ENCODE measurements around the gene SLC10A3. TPM values are rescaled to one million over a fixed set of nuclear protein-coding genes. Genes with fewer than 3 reads are reported as not detected.

SLC10A3 gene
- total RNA-seq, 6 donors from 2014 or later = 16.8 to 33.4 (median 28.7) TPM

GRCh38 chrX:154481911-154482601 is 8.4 kb downstream of the SLC10A3 start:
- TF ChIP-seq EP300 (IDR thresholded peaks at IDR 0.05) (no peak), POLR2AphosphoS5 (IDR thresholded peaks at IDR 0.05) (no peak), POLR2A (IDR thresholded peaks at IDR 0.05) (no peak)
- TF ChIP-seq, protein P1, sequence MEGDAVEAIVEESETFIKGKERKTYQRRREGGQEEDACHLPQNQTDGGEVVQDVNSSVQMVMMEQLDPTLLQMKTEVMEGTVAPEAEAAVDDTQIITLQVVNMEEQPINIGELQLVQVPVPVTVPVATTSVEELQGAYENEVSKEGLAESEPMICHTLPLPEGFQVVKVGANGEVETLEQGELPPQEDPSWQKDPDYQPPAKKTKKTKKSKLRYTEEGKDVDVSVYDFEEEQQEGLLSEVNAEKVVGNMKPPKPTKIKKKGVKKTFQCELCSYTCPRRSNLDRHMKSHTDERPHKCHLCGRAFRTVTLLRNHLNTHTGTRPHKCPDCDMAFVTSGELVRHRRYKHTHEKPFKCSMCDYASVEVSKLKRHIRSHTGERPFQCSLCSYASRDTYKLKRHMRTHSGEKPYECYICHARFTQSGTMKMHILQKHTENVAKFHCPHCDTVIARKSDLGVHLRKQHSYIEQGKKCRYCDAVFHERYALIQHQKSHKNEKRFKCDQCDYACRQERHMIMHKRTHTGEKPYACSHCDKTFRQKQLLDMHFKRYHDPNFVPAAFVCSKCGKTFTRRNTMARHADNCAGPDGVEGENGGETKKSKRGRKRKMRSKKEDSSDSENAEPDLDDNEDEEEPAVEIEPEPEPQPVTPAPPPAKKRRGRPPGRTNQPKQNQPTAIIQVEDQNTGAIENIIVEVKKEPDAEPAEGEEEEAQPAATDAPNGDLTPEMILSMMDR (IDR thresholded peaks at IDR 0.05) = no peak
- Histone ChIP-seq H3K9me3 (no peaks in the 10 kb centered on the region), H3K4me3 (no peak overlapping the region), H3K27ac (no peak overlapping the region), H3K27me3 (no peaks in the 10 kb centered on the region), H3K4me1 (peaks cover 0 to 25% (median 12%) of the 10 kb centered on the region in 4 donors), H3K36me3 (peaks cover 0 to 7% (median 0%) of the 10 kb centered on the region in 4 donors)
- ATAC-seq (ENCODE audit: low FRiP score in 2 of 2) (no peak), DNase-seq (no peak)
- WGBS, 2 donors = 85 to 86% methylated on average over 7 to 14 of the region's 14 CpGs

GRCh38 chrX:154481195-154481594 is 9.2 kb downstream of the SLC10A3 start:
- H3K27me3 ChIP-seq = no peaks in the 10 kb centered on the region
- 85 to 88% methylated on average over 4 to 5 of the region's 5 CpGs for WGBS, 2 donors
- no peak for TF ChIP-seq POLR2AphosphoS5 (IDR thresholded peaks at IDR 0.05)
- TF ChIP-seq POLR2A (IDR thresholded peaks at IDR 0.05) = no peak
- TF ChIP-seq, protein P1 (IDR thresholded peaks at IDR 0.05) = no peak
- TF ChIP-seq EP300 (IDR thresholded peaks at IDR 0.05) = no peak

DNA sequence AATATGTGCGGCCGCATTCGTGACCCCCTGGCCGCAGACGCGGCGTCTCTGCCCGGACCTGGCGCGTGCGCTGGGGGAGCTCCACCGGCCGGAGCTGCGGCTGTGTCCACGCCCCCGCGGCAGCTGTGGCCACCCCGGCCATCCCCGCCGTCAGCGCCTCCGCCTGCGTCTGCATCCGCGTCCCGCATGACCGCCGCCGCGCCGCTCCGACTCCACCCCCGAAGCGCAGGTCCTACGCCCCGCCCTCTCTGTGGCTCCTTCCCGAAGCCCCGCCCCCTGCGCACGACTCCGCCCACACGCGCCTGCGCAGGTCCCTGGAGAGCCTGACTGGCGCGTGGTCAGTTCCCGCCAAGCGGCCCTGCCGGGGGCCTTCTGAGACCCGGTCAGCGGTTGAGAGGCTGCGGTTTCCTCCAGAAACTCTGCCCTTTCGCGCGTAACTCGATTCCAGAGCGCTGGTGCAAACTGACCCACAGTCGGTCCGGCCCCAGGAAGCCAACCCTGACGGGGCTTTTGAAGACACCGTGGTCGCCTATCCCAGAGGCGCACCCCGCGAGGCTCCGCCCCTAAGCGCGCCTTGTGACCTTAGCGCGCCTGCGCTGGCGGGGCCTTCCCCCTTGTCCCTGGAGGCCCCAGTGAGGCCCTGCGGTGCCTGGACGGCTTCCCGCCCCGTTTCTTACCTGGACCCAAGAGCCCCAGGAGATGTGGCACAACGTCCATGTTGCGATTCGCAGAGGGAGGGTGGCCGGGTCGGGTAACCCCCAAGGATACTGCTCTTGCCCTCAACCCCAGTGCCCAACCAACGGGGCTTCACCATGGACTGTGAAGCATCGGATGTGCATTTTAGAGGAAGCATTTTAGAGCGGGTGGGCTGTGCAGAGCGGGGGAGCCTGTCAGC is 11.5 kb downstream of the SLC10A3 start, which contains the start of gene LAGE3:
LAGE3 (minus strand) TSS at position 554 of the 895 bp plus-strand sequence; CDS start at position 188, 366 bp downstream.
- Histone ChIP-seq H3K36me3 (peaks cover 0 to 1% (median 0%) of the 10 kb centered on the region in 4 donors), H3K4me1 (peaks cover 0 to 6% (median 4%) of the 10 kb centered on the region in 4 donors), H3K27me3 (no peaks in the 10 kb centered on the region), H3K9me3 (no peaks in the 10 kb centered on the region), H3K4me3 (peak within 1 kb of the TSS; percentile 32 to 60 (median 52)), H3K27ac (peak within 1 kb of the TSS; percentile 75 to 88 (median 80))
- 44 to 46% methylated on average over 2 to 85 of the region's 85 CpGs for WGBS, 2 donors
- peak in 1 of 4 donors; percentile 80 for TF ChIP-seq POLR2A (IDR thresholded peaks at IDR 0.05)
- TF ChIP-seq, protein P1 (IDR thresholded peaks at IDR 0.05) = no peak
- TF ChIP-seq EP300 (IDR thresholded peaks at IDR 0.05) = no peak
- TF ChIP-seq POLR2AphosphoS5 (IDR thresholded peaks at IDR 0.05) = peak; percentile 14 to 59
- peak; percentile 94 to 99 for DNase-seq
- ATAC-seq (ENCODE audit: low FRiP score in 2 of 2) = peak; percentile 96 to 99

More at GRCh38 chrX:154481195-154481594, 9.2 kb downstream of the SLC10A3 start:
- ATAC-seq (ENCODE audit: low FRiP score in 2 of 2) (no peak), DNase-seq (no peak)
- Histone ChIP-seq H3K27ac (no peak overlapping the region), H3K36me3 (peaks cover 0 to 7% (median 0%) of the 10 kb centered on the region in 4 donors), H3K4me1 (peaks cover 0 to 21% (median 12%) of the 10 kb centered on the region in 4 donors), H3K9me3 (no peaks in the 10 kb centered on the region), H3K4me3 (no peak overlapping the region)

DNA sequence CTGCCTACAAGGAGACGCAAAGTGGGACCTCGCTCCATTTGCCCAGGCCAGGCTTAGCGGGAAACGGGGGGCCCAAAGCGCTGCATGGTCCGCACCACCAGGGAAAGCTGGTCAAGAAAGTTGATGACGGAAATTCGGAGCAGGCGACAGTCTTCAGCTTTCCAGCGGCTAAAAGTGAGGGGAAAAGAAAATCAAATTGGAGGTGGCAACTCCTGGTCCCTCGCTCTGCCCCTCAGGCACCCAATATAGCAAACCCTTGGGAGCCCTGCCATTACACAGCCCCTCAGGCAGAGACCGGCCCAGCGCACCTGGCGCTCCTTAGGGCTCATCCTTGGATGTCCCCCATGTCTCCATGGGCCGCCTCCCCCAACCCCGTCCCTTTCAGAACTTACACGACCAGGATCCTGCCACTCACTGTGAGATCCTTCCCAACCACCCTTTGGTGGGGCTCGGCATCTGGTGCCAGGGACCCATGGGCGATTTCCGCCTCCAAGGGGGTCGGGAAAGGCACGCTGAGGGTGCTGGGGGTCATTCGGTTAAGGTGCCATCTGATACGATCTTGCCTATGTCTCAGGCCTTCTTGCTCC is 12.4 kb downstream of the SLC10A3 start:
- TF ChIP-seq, protein P1 (IDR thresholded peaks at IDR 0.05) = no peak
- TF ChIP-seq EP300 (IDR thresholded peaks at IDR 0.05) (no peak), POLR2A (IDR thresholded peaks at IDR 0.05) (no peak), POLR2AphosphoS5 (IDR thresholded peaks at IDR 0.05) (no peak)
- H3K27ac ChIP-seq = peak overlapping the region in 3 of 4 donors; percentile 42 to 88 (median 81)
- DNase-seq (no peak), ATAC-seq (ENCODE audit: low FRiP score in 2 of 2) (no peak)
- H3K4me1 ChIP-seq = peaks cover 0 to 6% (median 4%) of the 10 kb centered on the region in 4 donors
- peak overlapping the region; percentile 32 to 60 (median 52) for H3K4me3 ChIP-seq
- H3K27me3 ChIP-seq = no peaks in the 10 kb centered on the region
- H3K36me3 ChIP-seq = no peaks in the 10 kb centered on the region
- WGBS, 2 donors = 71 to 83% methylated on average over 12 to 24 of the region's 24 CpGs
- H3K9me3 ChIP-seq = no peaks in the 10 kb centered on the region

Measured in upper lobe of left lung (tissue), 6 donors.